Liver (tissue), 2 donors: ENCODE measurements around the gene CLEC16A.

Experiments used
- FOXA1 ChIP-seq: IDR thresholded peaks from 2 replicates; pipeline ENCODE4 v1.6.1; 2016; ENCODE audit warnings: antibody characterized with exemption
- TF ChIP-seq, protein P1 (sequence below): fragments of 150-350 bp; IDR thresholded peaks from 2 replicates; pipeline ENCODE4 v1.5.1; 2017; ENCODE audit warnings: improper control_type of control experiment, low read depth, low read length; ENCODE audit not compliant: missing input control
- donor health status: healthy.

DNA sequence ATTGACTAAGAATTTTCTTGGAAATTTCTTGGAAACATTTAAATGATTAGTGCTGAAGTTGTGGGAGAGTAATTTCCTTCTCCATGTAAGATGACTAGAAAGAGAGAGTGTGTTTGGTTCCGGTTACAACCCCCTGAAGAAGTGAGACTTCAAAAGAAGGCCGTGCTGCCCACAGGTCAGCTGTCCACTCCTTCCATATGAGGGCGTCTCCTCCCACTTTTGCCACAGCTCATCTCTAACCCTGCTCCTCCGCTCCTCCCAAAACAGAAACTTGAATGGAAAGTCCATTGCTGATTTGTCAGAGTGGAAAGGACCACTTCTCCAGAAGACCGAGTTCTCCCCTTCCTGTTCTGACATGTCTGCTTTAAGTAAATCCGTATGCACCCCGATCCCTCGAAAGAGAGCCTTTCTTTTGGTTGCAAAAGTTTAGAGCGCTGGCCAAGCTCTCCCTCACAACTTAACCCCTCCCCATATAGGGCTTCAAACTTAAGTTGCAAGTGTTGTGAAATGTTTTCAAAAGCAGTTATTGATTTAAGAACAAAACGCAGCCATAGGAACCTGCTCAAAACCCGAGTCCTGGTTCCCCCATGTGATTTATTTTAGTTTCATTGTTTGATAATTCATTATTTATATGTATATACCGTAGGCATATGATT is 182.2 kb downstream of the CLEC16A start:
- TF ChIP-seq, protein P1, sequence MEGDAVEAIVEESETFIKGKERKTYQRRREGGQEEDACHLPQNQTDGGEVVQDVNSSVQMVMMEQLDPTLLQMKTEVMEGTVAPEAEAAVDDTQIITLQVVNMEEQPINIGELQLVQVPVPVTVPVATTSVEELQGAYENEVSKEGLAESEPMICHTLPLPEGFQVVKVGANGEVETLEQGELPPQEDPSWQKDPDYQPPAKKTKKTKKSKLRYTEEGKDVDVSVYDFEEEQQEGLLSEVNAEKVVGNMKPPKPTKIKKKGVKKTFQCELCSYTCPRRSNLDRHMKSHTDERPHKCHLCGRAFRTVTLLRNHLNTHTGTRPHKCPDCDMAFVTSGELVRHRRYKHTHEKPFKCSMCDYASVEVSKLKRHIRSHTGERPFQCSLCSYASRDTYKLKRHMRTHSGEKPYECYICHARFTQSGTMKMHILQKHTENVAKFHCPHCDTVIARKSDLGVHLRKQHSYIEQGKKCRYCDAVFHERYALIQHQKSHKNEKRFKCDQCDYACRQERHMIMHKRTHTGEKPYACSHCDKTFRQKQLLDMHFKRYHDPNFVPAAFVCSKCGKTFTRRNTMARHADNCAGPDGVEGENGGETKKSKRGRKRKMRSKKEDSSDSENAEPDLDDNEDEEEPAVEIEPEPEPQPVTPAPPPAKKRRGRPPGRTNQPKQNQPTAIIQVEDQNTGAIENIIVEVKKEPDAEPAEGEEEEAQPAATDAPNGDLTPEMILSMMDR, result no peak
- TF ChIP-seq FOXA1, result no peak
